ENCODE results near the gene DNAH17. TPM values are rescaled to one million over a fixed set of nuclear protein-coding genes. Genes with fewer than 3 reads are reported as not detected.
A peak's percentile ranks its signal among the peaks of the same experiment; 100 is the strongest.

DNAH17 gene
- total RNA-seq, 2 donors from 2014 or later = not detected

DNA sequence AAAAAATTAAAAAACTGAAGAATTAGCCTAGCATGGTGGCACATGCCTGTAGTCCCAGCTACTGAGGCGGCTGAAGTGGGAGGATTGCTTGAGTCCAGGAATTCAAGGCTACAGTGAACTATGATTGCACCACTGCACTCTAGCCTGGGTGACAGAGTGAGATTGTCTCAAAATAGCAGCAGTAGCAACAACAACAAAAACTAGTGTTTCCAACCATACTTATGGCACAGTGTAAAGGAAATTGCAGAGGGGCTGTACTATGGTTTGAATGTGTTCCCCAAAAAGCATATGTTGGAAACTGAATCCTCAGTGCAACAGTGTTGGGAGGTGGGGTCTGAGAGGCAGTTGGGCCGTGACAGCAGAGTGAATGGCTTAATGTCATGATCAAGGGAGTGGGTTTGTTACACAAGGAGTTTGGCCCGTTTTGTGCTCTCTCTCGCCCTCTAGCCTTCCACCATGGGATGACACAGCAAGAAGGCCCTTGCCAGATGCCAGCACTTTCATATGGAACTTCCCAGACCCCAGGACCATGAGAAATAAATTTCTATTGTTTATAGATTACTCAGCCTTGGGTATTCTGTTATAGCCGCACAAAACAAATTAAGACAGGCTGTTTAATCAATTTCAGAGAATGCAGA lies 128.7 kb downstream of the DNAH17 start:
- H3K27me3 ChIP-seq = no peaks in the 10 kb centered on the region
- no peak overlapping the region for H3K4me3 ChIP-seq
- WGBS, 2 donors = 67 to 72% methylated on average over 5 of the region's 5 CpGs
- no peaks in the 10 kb centered on the region for H3K36me3 ChIP-seq (replicated peaks in 1 of 2; ENCODE audit: insufficient read depth in 1 of 2, low read depth in 2 of 2)
- no peaks in the 10 kb centered on the region for H3K4me1 ChIP-seq
- ATAC-seq (no peak), DNase-seq (no peak)
- TF ChIP-seq, protein P1, sequence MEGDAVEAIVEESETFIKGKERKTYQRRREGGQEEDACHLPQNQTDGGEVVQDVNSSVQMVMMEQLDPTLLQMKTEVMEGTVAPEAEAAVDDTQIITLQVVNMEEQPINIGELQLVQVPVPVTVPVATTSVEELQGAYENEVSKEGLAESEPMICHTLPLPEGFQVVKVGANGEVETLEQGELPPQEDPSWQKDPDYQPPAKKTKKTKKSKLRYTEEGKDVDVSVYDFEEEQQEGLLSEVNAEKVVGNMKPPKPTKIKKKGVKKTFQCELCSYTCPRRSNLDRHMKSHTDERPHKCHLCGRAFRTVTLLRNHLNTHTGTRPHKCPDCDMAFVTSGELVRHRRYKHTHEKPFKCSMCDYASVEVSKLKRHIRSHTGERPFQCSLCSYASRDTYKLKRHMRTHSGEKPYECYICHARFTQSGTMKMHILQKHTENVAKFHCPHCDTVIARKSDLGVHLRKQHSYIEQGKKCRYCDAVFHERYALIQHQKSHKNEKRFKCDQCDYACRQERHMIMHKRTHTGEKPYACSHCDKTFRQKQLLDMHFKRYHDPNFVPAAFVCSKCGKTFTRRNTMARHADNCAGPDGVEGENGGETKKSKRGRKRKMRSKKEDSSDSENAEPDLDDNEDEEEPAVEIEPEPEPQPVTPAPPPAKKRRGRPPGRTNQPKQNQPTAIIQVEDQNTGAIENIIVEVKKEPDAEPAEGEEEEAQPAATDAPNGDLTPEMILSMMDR (IDR thresholded peaks at IDR 0.05) = no peak
- TF ChIP-seq POLR2A (IDR thresholded peaks at IDR 0.05) = no peak
- intact Hi-C loops (cut with DNase I) = no loop called here
- H3K27ac ChIP-seq = no peak overlapping the region
- H3K9me3 ChIP-seq = no peaks in the 10 kb centered on the region

DNA sequence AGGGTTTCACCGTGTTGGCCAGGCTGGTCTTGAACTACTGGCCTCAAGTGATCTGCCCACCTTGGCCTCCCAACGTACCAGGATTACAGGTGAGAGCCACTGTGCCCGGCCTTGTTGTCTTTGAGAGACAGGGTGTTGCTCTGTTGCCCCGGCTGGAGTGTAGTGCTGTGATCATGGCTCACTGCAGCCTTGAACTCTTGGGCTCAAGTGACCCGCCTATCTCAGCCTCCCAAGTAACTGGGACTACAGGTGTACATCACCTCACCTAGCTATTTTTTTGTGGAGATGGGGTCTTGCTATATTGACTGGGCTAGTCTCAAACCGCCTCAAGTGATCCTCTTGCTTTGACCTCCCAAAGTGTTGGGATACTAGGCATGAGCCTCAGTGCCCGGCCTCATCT lies 130.4 kb downstream of the DNAH17 start:
- intact Hi-C loops (cut with DNase I) = no loop called here
- H3K27me3 ChIP-seq = no peaks in the 10 kb centered on the region
- no peaks in the 10 kb centered on the region for H3K4me1 ChIP-seq
- WGBS, 2 donors = 84 to 88% methylated on average over 6 to 7 of the region's 7 CpGs
- no peaks in the 10 kb centered on the region for H3K36me3 ChIP-seq (replicated peaks in 1 of 2; ENCODE audit: insufficient read depth in 1 of 2, low read depth in 2 of 2)
- ATAC-seq (no peak), DNase-seq (no peak)
- no peak overlapping the region for H3K4me3 ChIP-seq
- TF ChIP-seq POLR2A (IDR thresholded peaks at IDR 0.05) = no peak
- TF ChIP-seq, protein P1 (IDR thresholded peaks at IDR 0.05) = no peak
- no peaks in the 10 kb centered on the region for H3K9me3 ChIP-seq
- no peak overlapping the region for H3K27ac ChIP-seq

DNA sequence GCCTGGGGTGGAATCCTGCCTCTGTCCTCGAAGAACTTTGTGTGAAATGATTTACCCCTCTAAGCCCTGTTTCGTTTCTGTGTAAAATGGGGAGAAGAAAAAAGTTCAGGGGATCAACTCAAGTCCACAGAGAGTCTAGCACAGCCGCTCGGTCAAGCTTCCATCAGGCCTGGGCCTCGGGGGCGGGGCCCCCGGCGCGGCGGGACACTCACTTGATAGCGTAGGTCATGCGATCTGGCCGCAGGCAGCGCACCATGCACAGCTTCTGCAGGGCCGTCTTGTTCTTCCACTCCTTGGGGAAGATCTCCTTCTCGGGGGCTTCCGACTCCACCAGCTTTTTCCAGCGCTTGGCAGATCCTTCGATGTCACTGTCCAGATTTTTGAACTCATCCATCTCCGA lies 132.8 kb downstream of the DNAH17 start:
- TF ChIP-seq, protein P1 (IDR thresholded peaks at IDR 0.05) = no peak
- no peak for TF ChIP-seq POLR2A (IDR thresholded peaks at IDR 0.05)
- ATAC-seq (no peak), DNase-seq (no peak)
- Histone ChIP-seq H3K4me3 (no peak overlapping the region), H3K4me1 (no peaks in the 10 kb centered on the region), H3K36me3 (replicated peaks in 1 of 2; ENCODE audit: insufficient read depth in 1 of 2, low read depth in 2 of 2) (no peaks in the 10 kb centered on the region), H3K27me3 (no peaks in the 10 kb centered on the region), H3K9me3 (no peaks in the 10 kb centered on the region), H3K27ac (no peak overlapping the region)
- intact Hi-C loops (cut with DNase I) = no loop called here
- 70 to 71% methylated on average over 2 to 20 of the region's 20 CpGs for WGBS, 2 donors

DNA sequence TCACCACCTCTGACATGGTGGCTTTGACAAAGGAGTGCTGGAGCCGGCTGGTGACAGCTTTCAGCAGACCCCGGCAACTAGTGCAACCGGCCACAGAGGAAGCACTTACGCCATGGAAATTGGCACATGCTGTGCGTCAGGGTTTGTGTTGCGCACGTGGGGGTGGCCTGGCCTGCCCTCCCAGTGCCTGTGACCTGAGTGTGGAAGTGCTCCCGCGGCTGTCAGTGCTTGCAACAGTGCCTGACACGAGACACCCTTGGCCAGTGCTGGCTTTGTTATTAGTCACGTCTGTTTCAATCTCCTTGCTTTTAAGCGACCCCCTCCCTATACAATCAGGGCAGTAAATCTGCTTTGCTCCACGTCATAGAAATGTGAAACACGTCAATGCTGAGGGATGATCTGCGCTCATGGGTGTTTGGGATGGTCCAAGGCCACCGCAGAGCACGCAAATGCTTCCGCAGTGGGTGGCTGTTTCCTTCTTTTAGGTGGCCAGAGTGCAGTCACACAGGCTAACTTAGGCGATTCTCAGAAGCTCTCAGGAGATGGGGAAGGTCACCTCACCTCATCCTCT lies 134.5 kb downstream of the DNAH17 start:
- ATAC-seq = peak; percentile 18
- H3K9me3 ChIP-seq = no peaks in the 10 kb centered on the region
- H3K4me3 ChIP-seq = no peak overlapping the region
- peak overlapping the region in 1 of 4 donors; percentile 31 for H3K27ac ChIP-seq
- TF ChIP-seq, protein P1 (IDR thresholded peaks at IDR 0.05) = no peak
- TF ChIP-seq POLR2A (IDR thresholded peaks at IDR 0.05) = peak in 1 of 3 donors; percentile 12
- no peaks in the 10 kb centered on the region for H3K27me3 ChIP-seq
- no peaks in the 10 kb centered on the region for H3K36me3 ChIP-seq (replicated peaks in 1 of 2; ENCODE audit: insufficient read depth in 1 of 2, low read depth in 2 of 2)
- intact Hi-C loops (cut with DNase I) = no loop called here
- H3K4me1 ChIP-seq = no peaks in the 10 kb centered on the region
- 56 to 63% methylated on average over 14 to 19 of the region's 19 CpGs for WGBS, 2 donors
- peak in 3 of 4 donors; percentile 28 to 85 (median 34) for DNase-seq
